NOMO-1 treated with DMSO at 0.1 percent for 48 hours (cell line): ENCODE results near the gene KLHDC8A.
"Not testable (repeated sequence)": the region's sequence is repeated elsewhere in the genome, so short reads cannot be mapped to it uniquely, and the experiment has no call there.

Experiments used
- DNase-seq: peaks from one replicate; lab custom pipeline; 2025; ENCODE audit not compliant: unreplicated experiment; lab: John Stamatoyannopoulos, UW

Gene KLHDC8A

DNA sequence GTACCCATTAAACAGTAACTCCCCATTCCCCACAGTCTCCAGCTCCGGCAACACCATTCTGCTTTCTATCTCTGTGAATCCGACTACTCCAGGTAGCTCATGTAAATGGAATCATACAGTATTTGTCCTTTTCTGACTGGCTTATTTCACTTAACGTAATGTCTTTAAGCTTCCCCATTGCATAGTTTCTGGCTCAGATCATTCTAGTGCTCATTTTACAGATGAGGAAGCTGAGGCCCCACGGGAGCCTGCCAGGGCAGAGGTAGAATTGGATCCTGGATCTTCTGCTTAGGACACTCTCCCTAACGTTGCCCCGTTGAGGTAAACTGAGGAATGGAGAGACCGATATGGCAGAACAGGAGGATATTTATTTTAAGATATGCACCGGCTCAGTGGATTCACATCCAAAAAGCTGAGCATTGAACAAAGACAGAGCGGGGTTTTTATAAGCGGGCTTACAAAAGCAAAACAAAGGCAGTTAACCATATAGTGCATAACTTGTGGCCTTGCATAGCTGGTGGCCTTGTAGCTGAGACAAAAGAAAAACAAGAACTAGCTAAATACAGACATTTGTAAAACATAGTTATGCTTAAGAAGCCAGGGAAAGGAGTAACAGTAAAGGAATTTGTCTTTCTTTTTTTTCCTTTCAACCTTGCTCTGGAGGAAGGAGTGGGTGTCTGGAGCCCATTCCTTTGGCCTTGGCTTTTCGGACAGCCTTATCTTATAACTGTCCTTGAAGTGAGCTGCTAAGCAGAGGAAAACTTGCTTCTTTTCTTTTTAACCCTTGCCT lies 15.3 kb upstream of the KLHDC8A start:
- no peak for DNase-seq

DNA sequence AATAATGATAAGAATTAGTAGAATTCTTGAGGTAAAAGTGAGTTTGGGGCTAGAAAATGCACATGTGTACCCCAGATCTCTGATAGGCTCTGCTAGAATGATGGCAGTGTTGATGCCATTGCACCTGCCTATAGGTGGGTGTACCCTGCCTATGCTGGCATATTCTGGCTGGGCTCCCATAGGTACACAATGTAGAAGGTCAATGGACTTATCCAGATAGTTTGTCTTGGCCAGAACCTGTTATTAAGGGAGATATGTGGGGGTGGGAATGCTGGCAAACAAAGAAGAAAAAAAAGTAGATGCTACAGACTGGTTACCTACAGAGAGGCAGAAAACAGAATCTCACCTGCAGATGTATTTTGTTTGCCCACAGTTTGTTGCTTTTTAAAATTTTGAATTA lies 14.1 kb upstream of the KLHDC8A start:
- DNase-seq, result no peak

DNA sequence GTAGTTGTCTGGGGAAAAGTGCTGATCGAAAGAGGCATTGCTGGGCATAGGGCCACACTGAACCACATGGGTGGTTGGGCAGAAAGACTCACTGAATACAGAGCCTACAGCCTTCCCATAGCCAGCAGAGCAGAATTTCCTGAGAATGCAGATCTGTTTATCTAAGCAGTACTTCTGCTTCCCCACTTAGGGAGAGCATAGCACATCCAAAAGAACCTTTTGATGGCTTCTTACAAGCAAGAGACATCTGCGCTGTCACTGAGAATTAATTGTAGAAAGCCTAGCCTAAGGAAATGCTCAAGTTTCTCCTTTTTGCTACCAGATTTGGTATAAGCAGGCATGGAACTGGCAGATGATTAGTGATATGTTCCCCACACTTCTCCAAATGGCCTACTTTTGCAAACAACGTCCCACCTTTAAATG lies 13.0 kb upstream of the KLHDC8A start:
- no peak for DNase-seq

DNA sequence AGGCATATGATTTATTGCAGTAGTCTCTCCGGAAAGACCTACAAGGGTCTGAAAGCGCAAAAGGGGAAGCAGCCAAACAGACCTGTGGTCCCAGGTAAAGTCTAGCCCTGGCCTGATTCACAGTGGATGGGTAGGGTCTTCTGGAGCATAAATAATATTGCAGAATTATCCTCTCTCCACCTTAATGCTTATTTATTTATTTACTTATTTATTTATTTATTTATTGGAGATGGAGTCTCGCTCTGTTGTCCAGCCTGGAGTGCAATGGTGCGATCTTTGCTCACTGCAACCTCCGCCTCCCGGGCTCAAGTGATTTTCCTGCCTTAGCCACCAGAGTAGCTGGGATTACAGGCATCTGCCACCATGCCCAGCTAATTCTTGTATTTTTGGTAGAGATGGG lies 11.8 kb upstream of the KLHDC8A start:
- no peak for DNase-seq

DNA sequence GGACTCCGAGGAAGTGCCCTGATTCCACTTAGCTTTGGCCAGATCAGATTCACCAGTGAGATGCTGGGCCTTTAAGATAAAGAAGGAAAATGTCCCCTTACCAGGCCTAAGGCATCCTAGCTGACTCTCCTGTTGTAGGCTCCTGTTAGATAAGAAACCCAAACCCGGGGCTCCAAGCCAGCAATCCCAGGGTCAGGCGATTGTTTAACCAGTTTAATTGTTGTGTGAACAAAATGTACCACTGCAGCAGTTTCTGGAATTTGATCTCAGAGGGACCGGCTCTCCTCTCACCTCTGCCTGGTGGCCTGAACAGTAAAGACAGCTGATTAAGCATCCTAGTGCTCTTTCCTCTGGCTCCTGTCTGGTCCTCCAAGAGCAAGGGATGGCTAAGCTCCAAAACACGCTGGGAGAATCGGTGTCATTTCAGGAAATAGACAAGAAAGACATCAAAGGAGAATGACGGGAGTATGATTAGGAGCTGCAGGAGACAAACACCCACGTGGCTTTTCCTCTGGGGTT lies 9.3 kb upstream of the KLHDC8A start:
- DNase-seq, result no peak

GRCh38 chr1:205365086-205365485 lies 8.4 kb upstream of the KLHDC8A start:
- not testable (repeated sequence) for DNase-seq

DNA sequence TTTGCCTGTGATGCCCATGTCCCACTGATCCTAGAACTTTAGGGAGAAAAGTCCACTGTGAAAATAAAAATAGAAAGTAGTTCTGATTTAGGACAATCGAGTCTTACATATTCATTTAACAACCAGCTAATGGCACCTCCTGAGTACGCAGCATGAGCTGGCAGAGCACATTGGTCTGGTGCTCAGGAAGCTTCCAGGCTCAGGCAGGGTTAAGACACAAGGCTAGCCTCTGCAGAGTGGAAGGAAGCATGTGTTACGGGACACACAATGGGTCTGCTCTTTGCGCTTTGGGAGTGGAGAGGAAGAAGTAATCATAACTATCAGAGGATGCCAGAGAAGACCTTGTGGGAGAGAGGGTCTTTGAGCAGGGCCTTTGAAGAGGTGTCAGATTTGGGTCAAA lies 4.2 kb upstream of the KLHDC8A start:
- DNase-seq, result no peak

DNA sequence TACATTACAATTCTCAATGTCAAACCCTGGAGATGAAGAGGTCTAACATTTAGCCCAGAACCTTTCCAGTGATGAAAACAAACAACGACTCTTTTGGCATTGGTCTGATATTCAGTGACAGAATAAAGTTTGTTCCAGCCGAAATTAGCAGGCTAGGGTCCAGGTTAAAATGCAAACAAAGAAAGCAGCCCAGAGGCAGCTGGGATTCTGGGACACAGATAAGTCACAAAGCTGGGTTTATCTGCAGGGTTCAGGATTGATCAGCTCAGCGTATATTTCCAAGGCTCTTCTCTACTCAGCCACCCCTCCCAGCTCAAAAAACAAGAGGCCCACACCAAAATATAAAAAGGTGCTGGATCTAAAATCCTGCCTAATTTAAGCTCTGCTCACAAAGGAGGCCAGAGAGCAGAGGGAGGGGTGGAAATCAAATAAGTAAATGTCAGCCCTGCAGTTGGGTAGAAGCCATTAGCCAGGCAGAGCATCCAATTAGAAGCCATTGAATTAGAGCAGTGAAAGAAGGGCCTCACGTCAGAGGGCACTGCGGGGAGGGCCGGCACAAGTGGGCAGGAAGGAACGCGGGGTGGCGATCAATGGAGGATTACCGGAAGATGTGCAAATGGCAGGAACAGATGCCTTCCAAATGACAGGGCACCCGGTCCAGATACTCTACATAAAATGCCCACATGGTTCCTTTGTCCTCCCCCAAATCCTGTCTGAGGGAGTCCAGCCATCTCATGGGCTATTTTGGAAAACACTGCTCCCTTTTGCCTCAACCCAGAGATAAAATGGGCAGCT lies 3.2 kb upstream of the KLHDC8A start:
- no peak for DNase-seq

GRCh38 chr1:205358579-205358978 lies 1.9 kb upstream of the KLHDC8A start:
- DNase-seq, result no peak

DNA sequence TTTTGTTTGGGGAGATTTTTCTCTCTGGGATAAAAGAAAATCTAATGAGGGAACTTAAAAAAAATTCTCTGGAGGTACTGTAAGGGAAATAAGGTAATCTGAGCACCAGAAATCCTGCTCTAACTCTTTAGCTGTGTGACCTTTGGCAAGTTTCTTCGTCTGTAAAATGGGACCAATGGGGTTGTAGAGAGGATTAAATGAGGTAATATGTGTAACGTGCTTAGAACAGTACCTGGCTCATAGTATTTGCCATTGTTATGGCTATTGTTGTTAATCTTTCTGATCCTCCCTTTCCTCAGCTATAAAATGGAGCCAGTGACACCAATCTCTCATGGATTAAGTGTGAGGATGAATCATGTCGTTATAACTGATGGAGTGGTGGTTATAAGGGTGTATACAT lies 845 bp upstream of the KLHDC8A start:
- DNase-seq, result no peak

DNA sequence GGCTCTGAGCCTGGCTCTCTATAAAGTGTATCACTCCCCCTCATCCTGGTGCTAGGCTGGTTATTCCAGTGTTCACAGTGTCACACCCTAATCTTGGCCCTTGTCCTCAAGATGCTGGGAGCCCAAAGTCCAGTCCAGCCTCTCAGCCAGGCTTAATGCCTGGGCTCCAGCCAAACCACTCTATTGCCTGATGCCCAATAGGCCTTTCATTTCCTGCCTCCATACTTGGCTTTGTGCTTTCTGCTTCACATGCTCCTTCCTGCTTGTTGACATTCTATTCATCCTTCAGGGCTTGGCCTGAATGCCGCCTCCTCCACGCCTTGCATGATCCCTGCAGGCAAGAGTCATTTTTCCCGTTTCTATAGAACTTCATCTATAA lies 1.7 kb downstream of the KLHDC8A start:
- no peak for DNase-seq

DNA sequence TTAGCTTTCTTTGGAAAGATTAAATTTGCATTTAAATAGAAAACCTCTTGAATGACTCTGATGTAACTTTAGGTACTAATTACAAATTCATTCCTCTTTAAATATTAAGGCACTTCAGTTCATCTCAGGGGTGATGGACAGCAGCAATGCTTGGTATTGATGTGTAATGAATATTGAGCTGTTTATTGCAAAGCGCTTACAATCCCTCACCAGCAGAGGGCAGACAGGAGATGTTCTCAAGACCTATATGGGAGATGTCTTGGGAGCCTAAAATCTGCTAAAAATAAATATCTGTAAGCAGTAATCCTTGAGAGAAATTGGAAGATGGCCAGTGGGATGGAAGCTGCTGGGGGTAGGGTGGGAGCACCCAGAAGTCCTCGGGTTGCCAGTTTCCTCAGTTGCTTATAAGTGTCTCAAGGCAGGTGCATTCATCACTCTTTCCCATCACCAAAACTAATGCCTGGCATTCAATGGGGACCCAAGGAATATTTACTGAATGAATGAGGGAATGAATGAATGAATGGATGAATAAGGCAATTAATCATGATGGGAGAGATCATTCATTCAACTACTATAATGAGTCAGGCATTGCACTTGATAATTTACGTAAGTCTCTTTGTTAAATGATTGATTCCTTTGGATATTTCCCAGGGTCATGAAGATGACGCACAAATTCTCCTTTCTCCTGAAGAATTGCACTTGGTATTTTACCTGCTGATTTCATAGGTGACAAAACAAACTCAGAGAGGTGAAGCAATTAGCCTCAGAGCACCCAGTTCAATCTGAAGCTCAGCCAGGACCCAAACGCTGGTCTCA lies 2.3 kb downstream of the KLHDC8A start:
- peak; percentile 41 for DNase-seq

DNA sequence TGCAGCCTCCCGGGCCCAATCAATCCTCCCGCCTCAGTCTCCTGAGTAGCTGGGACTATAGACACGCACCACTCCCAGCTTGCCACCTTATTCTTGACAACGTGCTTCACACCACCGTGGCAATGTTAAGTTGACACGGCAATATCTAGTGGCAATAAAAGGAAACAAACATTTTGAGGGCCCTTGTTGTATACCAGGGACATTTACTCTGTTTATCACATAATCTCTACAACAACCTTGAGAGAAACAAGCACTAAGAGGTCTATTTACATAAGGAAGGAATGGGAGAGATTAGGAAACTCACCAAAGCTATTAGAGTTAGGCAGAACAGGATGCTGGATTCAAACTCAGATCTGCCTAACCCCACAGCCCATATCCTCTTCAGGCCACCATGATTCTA lies 3.1 kb downstream of the KLHDC8A start:
- no peak for DNase-seq

DNA sequence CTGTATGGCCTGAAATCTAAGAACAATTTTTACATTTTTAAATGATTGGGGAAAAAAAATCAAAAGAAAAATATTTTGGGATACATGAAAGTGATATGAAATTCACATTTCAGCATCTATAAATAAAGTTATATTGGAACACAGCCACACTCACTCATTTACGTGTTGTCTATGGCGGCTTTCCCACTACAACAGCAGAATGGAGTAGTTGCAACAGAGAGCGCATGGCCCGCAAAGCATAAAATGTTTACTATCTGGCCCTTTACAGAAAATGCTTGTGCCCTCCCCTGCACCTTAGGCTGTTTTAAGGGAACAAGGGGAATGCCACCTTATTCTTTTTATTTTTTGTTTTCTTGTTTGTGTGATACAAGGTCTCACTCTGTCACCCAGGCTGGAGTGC lies 3.5 kb downstream of the KLHDC8A start:
- DNase-seq, result no peak

GRCh38 chr1:205351984-205352713 lies 4.6 kb downstream of the KLHDC8A start:
- no peak for DNase-seq

GRCh38 chr1:205350691-205351141 lies 6.0 kb downstream of the KLHDC8A start:
- DNase-seq, result no peak

DNA sequence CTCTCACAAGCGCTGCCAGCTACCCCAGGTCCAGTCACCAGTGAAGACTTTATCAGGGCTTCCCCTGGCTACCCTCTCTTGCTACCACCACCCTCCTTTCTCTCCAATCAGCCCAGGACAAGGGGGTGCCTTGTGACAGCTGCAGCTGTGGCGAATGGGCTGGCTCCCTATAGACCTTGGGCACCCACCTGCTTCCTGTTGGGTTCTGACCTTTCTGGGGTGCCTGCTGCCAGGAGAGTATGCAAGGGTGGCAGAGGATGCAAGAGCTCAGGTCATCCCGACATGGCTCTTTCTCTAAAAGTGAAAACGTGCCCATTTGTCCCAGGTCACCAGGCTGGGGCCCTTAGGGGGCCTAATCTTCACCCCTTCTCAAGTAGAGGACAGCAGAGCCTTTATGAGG lies 6.6 kb downstream of the KLHDC8A start:
- no peak for DNase-seq

DNA sequence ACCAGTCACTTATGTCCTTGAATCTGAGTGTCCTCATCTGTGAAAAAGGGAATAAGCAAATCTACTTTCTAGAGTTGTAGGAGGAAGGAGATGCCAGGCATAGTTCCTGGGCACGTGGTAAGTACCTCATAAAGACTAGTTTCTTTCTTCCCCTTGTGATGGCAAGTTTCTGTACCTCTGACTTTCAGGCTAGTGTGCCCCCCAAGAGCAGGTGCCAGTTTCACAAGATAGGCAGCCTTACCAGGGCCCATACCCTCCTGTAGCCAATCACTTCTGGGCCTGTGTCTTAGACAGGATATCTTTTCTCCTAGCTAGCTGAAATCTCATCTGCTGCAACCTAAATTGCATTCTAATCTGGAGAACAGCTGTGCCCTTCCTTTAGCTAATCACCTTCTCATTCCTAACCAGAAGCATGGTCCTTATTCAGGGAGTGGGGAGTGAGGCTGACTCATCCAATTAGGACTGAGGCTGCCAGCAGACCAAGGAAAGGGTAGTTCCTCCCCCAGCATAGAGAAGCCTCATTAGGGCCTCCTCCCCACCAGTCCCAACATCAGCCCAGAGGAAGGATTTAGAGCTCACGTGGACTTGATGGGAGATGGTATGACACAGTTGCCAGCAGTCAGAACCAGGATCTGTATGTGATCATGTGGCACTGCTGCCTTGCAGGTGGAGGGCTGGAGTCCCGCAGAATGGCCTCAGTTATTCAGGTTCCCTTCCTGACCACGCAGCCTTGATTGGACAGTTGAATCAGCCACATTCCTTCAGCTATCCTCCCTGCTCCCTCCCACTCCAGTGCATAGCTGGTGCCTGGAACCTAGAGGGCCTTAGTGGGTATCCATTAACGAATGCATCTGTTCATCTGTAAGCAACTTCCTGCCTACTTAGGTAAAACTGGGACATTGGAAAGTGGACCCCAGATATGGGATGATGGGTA lies 7.9 kb downstream of the KLHDC8A start:
- DNase-seq, result no peak

DNA sequence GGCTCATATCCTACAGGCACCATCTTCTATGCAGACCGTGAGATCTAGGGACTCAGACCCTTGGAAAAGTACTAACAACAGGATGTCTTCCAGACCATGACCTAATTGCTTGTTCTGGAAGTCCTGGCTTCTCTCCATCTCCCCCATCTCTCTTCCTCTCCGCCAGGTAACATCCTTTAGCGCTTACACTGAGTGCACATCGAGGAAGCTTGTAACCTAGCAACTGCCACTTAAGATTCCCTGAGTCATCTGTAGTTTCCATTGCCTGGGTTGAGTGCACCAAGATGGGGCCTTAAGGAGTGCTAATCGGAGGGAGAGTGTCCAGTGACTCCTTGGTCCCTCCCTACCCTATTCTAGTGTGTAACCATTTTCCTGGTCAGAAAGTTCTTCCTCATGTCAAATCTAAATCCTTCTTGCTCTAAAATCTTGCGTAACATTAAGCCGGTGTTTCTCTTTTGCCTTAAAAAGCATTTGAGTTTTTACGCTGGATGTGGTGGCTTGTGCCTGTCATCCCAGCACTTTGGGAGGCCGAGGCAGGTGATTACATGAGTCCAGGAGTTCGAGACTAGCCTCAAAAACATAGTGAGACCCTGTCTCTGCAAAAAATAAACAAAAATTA lies 9.7 kb downstream of the KLHDC8A start:
- DNase-seq, result no peak
